K562 (cell line): ENCODE results near the gene ZFAND2B. TPM values are rescaled to one million over a fixed set of nuclear protein-coding genes. Genes with fewer than 3 reads are reported as not detected.
A peak's percentile ranks its signal among the peaks of the same experiment; 100 is the strongest.

Source experiments
- DIDO1 ChIP-seq: fragments of 450-650 bp; IDR thresholded peaks from 2 replicates; pipeline ENCODE4 v1.6.1; 2016; ENCODE audit warnings: low read depth, missing biosample characterization, missing genetic modification characterization
- EP300 ChIP-seq: IDR thresholded peaks from 2 replicates; pipeline ENCODE4 v1.6.1; 2012; ENCODE audit warnings: low read length, improper control_type of control experiment
- ETS1 ChIP-seq: conservative IDR thresholded peaks from 2 replicates; pipeline ENCODE4 v1.6.1; 2011; ENCODE audit warnings: low read depth, mild to moderate bottlenecking, low read length; ENCODE audit not compliant: control insufficient read depth
- EWSR1 ChIP-seq: fragments of 450-650 bp; IDR thresholded peaks from 2 replicates; pipeline ENCODE4 v1.6.1; 2018; ENCODE audit warnings: borderline replicate concordance, mild to moderate bottlenecking, low read depth, moderate library complexity; ENCODE audit not compliant: partially characterized antibody
- FOXP4 ChIP-seq: sonication (generic); formaldehyde crosslinking; IDR thresholded peaks from 2 replicates; pipeline ENCODE4 v1.8.0; 2022; ENCODE audit warnings: mild to moderate bottlenecking, missing genetic modification reagents, borderline replicate concordance
- GABPB2 ChIP-seq: fragments of 250-450 bp; sonication (Bioruptor Pico); conservative IDR thresholded peaks from 2 replicates; pipeline ENCODE4 v1.5.1; 2021; ENCODE audit warnings: mild to moderate bottlenecking
- HDAC1 ChIP-seq, 2 experiments: fragments of 450-650 bp; IDR thresholded peaks; 2 replicates each; pipeline ENCODE4 v1.6.1; 2016 to 2017; ENCODE audit warnings: inconsistent platforms in 1 of 2, mild to moderate bottlenecking in 1 of 2, moderate library complexity in 1 of 2
- HLTF ChIP-seq: fragments of 450-650 bp; IDR thresholded peaks from 2 replicates; pipeline ENCODE4 v1.6.1; 2016
- HNRNPL ChIP-seq: fragments of 200-400 bp; formaldehyde crosslinking; IDR thresholded peaks from 2 replicates; pipeline ENCODE4 v1.6.1; 2017; ENCODE audit warnings: low read depth, mild to moderate bottlenecking, low read length
- IFI16 ChIP-seq: fragments of 250-450 bp; sonication (Bioruptor Pico); IDR thresholded peaks from 2 replicates; pipeline ENCODE4 v2.1.2; 2022; ENCODE audit warnings: mild to moderate bottlenecking, inconsistent platforms
- ILF3 ChIP-seq: fragments of 450-650 bp; IDR thresholded peaks from 2 replicates; pipeline ENCODE4 v1.6.1; 2018; ENCODE audit warnings: antibody characterized with exemption, mild to moderate bottlenecking, moderate library complexity, borderline replicate concordance
- KLF1 ChIP-seq: fragments of 450-650 bp; IDR thresholded peaks from 2 replicates; pipeline ENCODE4 v1.6.1; 2016; ENCODE audit warnings: missing genetic modification characterization, missing compliant biosample characterization
- MAX ChIP-seq: sonication (generic); formaldehyde crosslinking; IDR thresholded peaks from 2 replicates; pipeline ENCODE4 v1.9.0; 2022; ENCODE audit warnings: mild to moderate bottlenecking, missing genetic modification reagents
- MLX ChIP-seq, 2 experiments: fragments of 450-650 bp in 1 of 2; sonication (generic) in 1 of 2; formaldehyde crosslinking; conservative IDR thresholded peaks; 2 replicates each; pipeline versions ENCODE4 v1.4.0 to v1.8.1; 2020 to 2022; ENCODE audit warnings: mild to moderate bottlenecking in 1 of 2, missing genetic modification reagents in 1 of 2
- NEUROD1 ChIP-seq: fragments of 150-350 bp; IDR thresholded peaks from 2 replicates; pipeline ENCODE4 v1.6.1; 2014; ENCODE audit warnings: borderline replicate concordance, low read length, low read depth; ENCODE audit not compliant: partially characterized antibody
- NRF1 ChIP-seq, 2 experiments: fragments of 450-650 bp; IDR thresholded peaks in 1 of 2; conservative IDR thresholded peaks in 1 of 2; 2 replicates each; pipeline ENCODE4 v1.6.1; 2014; ENCODE audit warnings: mild to moderate bottlenecking in 2 of 2
- SMARCC2 ChIP-seq: fragments of 450-650 bp; IDR thresholded peaks from 2 replicates; pipeline ENCODE4 v1.6.1; 2017; ENCODE audit warnings: antibody characterized with exemption, moderate library complexity, mild to moderate bottlenecking, low read depth
- ZBTB49 ChIP-seq: sonication (generic); formaldehyde crosslinking; IDR thresholded peaks from 2 replicates; pipeline ENCODE4 v1.8.0; 2022; ENCODE audit warnings: missing genetic modification reagents, mild to moderate bottlenecking, borderline replicate concordance
- ZFX ChIP-seq: sonication (generic); formaldehyde crosslinking; IDR thresholded peaks from 2 replicates; pipeline ENCODE4 v1.8.0; 2022; ENCODE audit warnings: mild to moderate bottlenecking, missing genetic modification reagents, moderate library complexity
- polyA plus RNA-seq, 8 experiments: library from polyadenylated mRNA; depleted of rRNA in 4 of 8; stranded (reverse) in 5 of 8; unstranded in 3 of 8; fragments of >200 nt; fragmentation: Nextera tagmentation in 2 of 8; fragmentation: Illumina TruSeq in 1 of 8; extraction: Ambion mirVana in 2 of 8; extraction: Trizol in 1 of 8; gene quantifications; 2 replicates each; pipeline versions ENCODE4 v1.2.1 to v1.2.3, GENCODE V29; 2011 to 2014; ENCODE audit warnings: inconsistent platforms in 1 of 8, missing spikeins in 1 of 8
- total RNA-seq, 7 experiments: library from RNA; depleted of rRNA in 6 of 7; stranded (reverse); fragments of >200 nt in 6 of 7; fragmentation: Illumina TruSeq in 2 of 7; extraction: Trizol in 2 of 7; gene quantifications; 2 replicates each; pipeline versions ENCODE4 v1.2.1 to v1.2.3, GENCODE V29; 2011 to 2021; ENCODE audit warnings: low replicate concordance in 1 of 7

ZFAND2B gene
- total and polyA plus RNA-seq, 9 of the 15 experiments (the other 6 are each of a cell fraction or from before 2014, with no cell fraction given): 9.9 to 33.3 (median 26.1) TPM

GRCh38 chr2:219177552-219178376 is 28.8 kb upstream of the ZFAND2B start, which contains the start of gene RETREG2 (continued):
- no peak for TF ChIP-seq ZBTB49 (CRISPR knock-in tag)
- no peak for TF ChIP-seq HNRNPL
- no peak for TF ChIP-seq DIDO1 (tag)
- TF ChIP-seq ILF3: no peak
- TF ChIP-seq FOXP4 (CRISPR knock-in tag): no peak
- no peak for TF ChIP-seq GABPB2
- no peak for TF ChIP-seq MLX (CRISPR knock-in tag; conservative IDR thresholded peaks at IDR 0.05)
- peak in 1 of 2 experiments; percentile 51; a peak in 1 of 4 replicates for TF ChIP-seq HDAC1 (IDR thresholded peaks at IDR 0.05)
- no peak for TF ChIP-seq EWSR1
- no peak for TF ChIP-seq SMARCC2
- 0 out of 2 replicates have a peak, but pooled peaks have one; percentile 22 for TF ChIP-seq ZFX (CRISPR knock-in tag)
- TF ChIP-seq ETS1: peak; percentile 53; the same call in 1 of the 2 replicates
- TF ChIP-seq NRF1 (conservative IDR thresholded peaks at IDR 0.05 in 1 of 2, IDR thresholded peaks at IDR 0.05 in 1 of 2): peak; percentile 96
- peak; percentile 85 for TF ChIP-seq KLF1 (tag)
- TF ChIP-seq IFI16 (CRISPR knock-in tag): no peak
- TF ChIP-seq HLTF: no peak
- peak; percentile 6; the same call in 1 of the 2 replicates for TF ChIP-seq EP300
- TF ChIP-seq MAX: 0 out of 2 replicates have a peak, but pooled peaks have one; percentile 11
- no peak for TF ChIP-seq NEUROD1
